Panc1 (cell line): ENCODE data around the gene LYZL2.
"Not testable (repeated sequence)": the region's sequence is repeated elsewhere in the genome, so short reads cannot be mapped to it uniquely, and the experiment has no call there.

Experiments used
- CTCF ChIP-seq: fragments of 450-650 bp; IDR thresholded peaks from 2 replicates; pipeline ENCODE4 v1.5.1; 2017; ENCODE audit warnings: mild to moderate bottlenecking
- POLR2AphosphoS5 ChIP-seq: IDR thresholded peaks from 2 replicates; pipeline ENCODE4 v1.6.1; 2012; ENCODE audit warnings: mild to moderate bottlenecking, low read depth, low read length, moderate library complexity
- REST ChIP-seq, 2 experiments: IDR thresholded peaks; 2 replicates each; pipeline ENCODE4 v1.6.1; 2011 to 2012; ENCODE audit warnings: low read depth in 2 of 2, control low read depth in 1 of 2, low read length in 1 of 2, mild to moderate bottlenecking in 1 of 2, moderate library complexity in 1 of 2; ENCODE audit not compliant: insufficient read depth in 1 of 2

DNA sequence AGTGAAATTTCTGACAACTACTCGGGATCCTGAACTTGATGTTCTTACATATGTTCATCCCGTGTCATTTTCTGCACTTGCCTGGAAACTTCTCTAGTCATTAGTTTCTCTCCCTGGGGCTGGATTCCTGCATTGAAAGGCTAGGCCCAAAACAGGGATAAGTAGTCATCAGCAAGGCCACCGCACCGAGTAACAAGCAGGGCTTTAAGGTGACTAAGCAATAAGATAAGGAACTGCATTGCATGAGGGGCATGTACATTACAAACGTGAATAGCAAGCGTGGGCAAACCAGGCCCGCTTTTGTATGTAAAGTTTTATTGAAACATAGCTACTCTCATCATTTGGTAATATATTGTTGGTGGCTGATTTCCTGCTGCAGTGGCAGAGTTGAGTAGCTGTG, 977 bp downstream of the LYZL2 start:
- not testable (repeated sequence) for TF ChIP-seq CTCF; POLR2AphosphoS5; REST (IDR thresholded peaks at IDR 0.05; ENCODE audit: insufficient read depth in 1 of 2, low read depth in 2 of 2, low read length in 1 of 2)
